Motor neuron (in vitro differentiated cells): Measurements from ENCODE around the gene POU2F2. TPM values are rescaled to one million over a fixed set of nuclear protein-coding genes. Genes with fewer than 3 reads are reported as not detected.

Experiments used
- ATAC-seq, 8 experiments: fragments of 200-7000 bp; cut with Tn5 transposase; replicated peaks in 6 of 8; 2 replicates each; pipeline ENCODE4 v1.8.0; 2021; ENCODE audit warnings: mild to moderate bottlenecking in 8 of 8, moderate library complexity in 8 of 8
- H3K27ac ChIP-seq, 2 donors: fragments of 250-450 bp; sonication (Bioruptor Pico); 2 replicates each; pipeline ENCODE4 v1.9.0; 2021; ENCODE audit warnings: antibody characterized with exemption in 2 of 2, mild to moderate bottlenecking in 2 of 2, moderate library complexity in 1 of 2
- H3K4me1 ChIP-seq, 2 donors: fragments of 250-450 bp; sonication (Bioruptor Pico); replicated peaks in 1 of 2; 2 replicates each; pipeline ENCODE4 v1.6.1; 2021; ENCODE audit warnings: antibody characterized with exemption in 2 of 2, mild to moderate bottlenecking in 2 of 2, moderate library complexity in 1 of 2
- H3K4me3 ChIP-seq, 5 donors: fragments of 250-450 bp; sonication (Bioruptor Pico); 2 replicates each; pipeline ENCODE4 v1.9.0; 2021; ENCODE audit warnings: antibody characterized with exemption in 5 of 5, mild to moderate bottlenecking in 5 of 5, moderate library complexity in 4 of 5
- WGBS, 10 experiments: fragments of 450-650 bp; shearing (Covaris generic); methylation state at CpG; one replicate each; pipeline ENCODE4 v1.0.0; 2022; 5-methylcytosine and 5-hydroxymethylcytosine counted together
- in situ Hi-C, 9 experiments: fragments of 400-800 bp; cut with MboI; loops; one replicate each; pipeline ENCODE4 v1.15.0; 2021; ENCODE audit warnings: low sequenced_read_pairs in 9 of 9, low pct_unique_long_range_greater_than_20kb in 2 of 9; ENCODE audit not compliant: unreplicated experiment in 9 of 9
- total RNA-seq, 8 experiments: library from RNA; unstranded; fragments of 300-600 nt; gene quantifications; 2 replicates each; pipeline versions ENCODE4 v1.2.3 to v1.2.4, GENCODE V29; 2022

POU2F2 gene
- total RNA-seq, 8 experiments from 2014 or later = 0.54 to 30.6 (median 7.7) TPM

GRCh38 chr19:42120276-42120980, 11.8 kb downstream of the POU2F2 start:
- in situ Hi-C loops = loop anchor here in 4 of 9 experiments (10.0 to 25.0 kb wide), 3 partner anchors 64 to 92 kb away; partner anchors contain the start of genes DEDD2 (in 2 of the 4) and ZNF526 (in 2 of the 4)
- WGBS, 10 experiments = 48 to 100% (median 85%) methylated on average over 3 to 9 of the region's 10 CpGs
- no peak for ATAC-seq
- no peak overlapping the region for H3K4me3 ChIP-seq
- peaks cover 9 to 16% of the 10 kb centered on the region in 2 donors for H3K4me1 ChIP-seq
- no peak overlapping the region for H3K27ac ChIP-seq

GRCh38 chr19:42117076-42117475, 15.2 kb downstream of the POU2F2 start:
- WGBS, 10 experiments = 60 to 80% methylated on average over 1 of the region's 6 CpGs; no CpG with 5 or more reads in 8 of the 10 experiments
- ATAC-seq = no peak
- Histone ChIP-seq H3K4me3 (no peak overlapping the region), H3K4me1 (peaks cover 26 to 31% of the 10 kb centered on the region in 2 donors), H3K27ac (no peak overlapping the region)
- in situ Hi-C loops = loop anchor here in 2 of 9 experiments (25.0 kb wide), 1 partner anchor 95 kb away; the partner anchor contains the start of genes DEDD2 (in 2 of the 2) and ZNF526 (in 2 of the 2)

- Histone ChIP-seq H3K27ac (no peak overlapping the region), H3K4me1 (peaks cover 20 to 26% of the 10 kb centered on the region in 2 donors), H3K4me3 (no peak overlapping the region)
- in situ Hi-C loops = loop anchor here in 2 of 9 experiments (25.0 kb wide), 1 partner anchor 96 kb away; the partner anchor contains the start of genes DEDD2 (in 2 of the 2) and ZNF526 (in 2 of the 2)
- ATAC-seq = no peak
- WGBS, 10 experiments = 83 to 100% (median 91%) methylated on average over 1 to 10 of the region's 20 CpGs; no CpG with 5 or more reads in 5 of the 10 experiments
Observed at GRCh38 chr19:42116308-42117075, 15.8 kb downstream of the POU2F2 start.

GRCh38 chr19:42115705-42116104, 16.5 kb downstream of the POU2F2 start:
- no peak for ATAC-seq
- H3K27ac ChIP-seq = no peak overlapping the region
- WGBS, 10 experiments = 53 to 100% (median 92%) methylated on average over 1 to 4 of the region's 4 CpGs; no CpG with 5 or more reads in 1 of the 10 experiments
- peaks cover 17 to 19% of the 10 kb centered on the region in 2 donors for H3K4me1 ChIP-seq
- H3K4me3 ChIP-seq = no peak overlapping the region
- in situ Hi-C loops = loop anchor here in 2 of 9 experiments (25.0 kb wide), 1 partner anchor 97 kb away; the partner anchor contains the start of genes DEDD2 (in 2 of the 2) and ZNF526 (in 2 of the 2)

- in situ Hi-C loops = loop anchor here in 2 of 9 experiments (25.0 kb wide), 1 partner anchor 97 kb away; the partner anchor contains the start of genes DEDD2 (in 2 of the 2) and ZNF526 (in 2 of the 2)
- no peak for ATAC-seq
Observed at GRCh38 chr19:42115219-42115618, 17.0 kb downstream of the POU2F2 start.

GRCh38 chr19:42114412-42114811, 17.8 kb downstream of the POU2F2 start:
- ATAC-seq = peak in 6 of 8 experiments; percentile 9 to 88 (median 82)
- WGBS, 10 experiments = 0 to 67% (median 0%) methylated on average over 1 to 2 of the region's 7 CpGs; no CpG with 5 or more reads in 7 of the 10 experiments
- peaks cover 15 to 17% of the 10 kb centered on the region in 2 donors for H3K4me1 ChIP-seq
- in situ Hi-C loops = loop anchor here in 2 of 9 experiments (25.0 kb wide), 1 partner anchor 98 kb away; the partner anchor contains the start of genes DEDD2 (in 2 of the 2) and ZNF526 (in 2 of the 2)
- H3K27ac ChIP-seq = peak overlapping the region; percentile 73 to 80
- no peak overlapping the region for H3K4me3 ChIP-seq

More at GRCh38 chr19:42115219-42115618, 17.0 kb downstream of the POU2F2 start:
- Histone ChIP-seq H3K4me3 (no peak overlapping the region), H3K27ac (no peak overlapping the region), H3K4me1 (peaks cover 15 to 17% of the 10 kb centered on the region in 2 donors)
- 0 to 100% (median 73%) methylated on average over 1 to 4 of the region's 4 CpGs; no CpG with 5 or more reads in 3 of the 10 experiments for WGBS, 10 experiments

GRCh38 chr19:42113641-42114348, 18.5 kb downstream of the POU2F2 start:
- H3K27ac ChIP-seq = peak overlapping the region; percentile 73 to 80
- ATAC-seq = peak; percentile 56 to 93 (median 83)
- in situ Hi-C loops = loop anchor here in 2 of 9 experiments (25.0 kb wide), 1 partner anchor 99 kb away; the partner anchor contains the start of genes DEDD2 (in 2 of the 2) and ZNF526 (in 2 of the 2)
- H3K4me3 ChIP-seq = no peak overlapping the region
- 0 to 80% (median 31%) methylated on average over 1 to 6 of the region's 10 CpGs; no CpG with 5 or more reads in 2 of the 10 experiments for WGBS, 10 experiments
- peaks cover 16 to 17% of the 10 kb centered on the region in 2 donors for H3K4me1 ChIP-seq

GRCh38 chr19:42111811-42112210, 20.4 kb downstream of the POU2F2 start:
- H3K27ac ChIP-seq = no peak overlapping the region
- H3K4me1 ChIP-seq = peaks cover 17 to 19% of the 10 kb centered on the region in 2 donors
- no peak overlapping the region for H3K4me3 ChIP-seq
- in situ Hi-C loops = loop anchor here in 2 of 9 experiments (25.0 kb wide), 1 partner anchor 100 kb away; the partner anchor contains the start of genes DEDD2 (in 2 of the 2) and ZNF526 (in 2 of the 2)
- ATAC-seq = peak in 2 of 8 experiments; percentile 16 to 48
- WGBS, 10 experiments = 0 to 67% (median 35%) methylated on average over 1 to 2 of the region's 3 CpGs; no CpG with 5 or more reads in 6 of the 10 experiments

GRCh38 chr19:42111384-42111783, 20.9 kb downstream of the POU2F2 start:
- Histone ChIP-seq H3K27ac (no peak overlapping the region), H3K4me3 (no peak overlapping the region), H3K4me1 (peaks cover 17 to 19% of the 10 kb centered on the region in 2 donors)
- peak in 2 of 8 experiments; percentile 8 to 10 for ATAC-seq
- WGBS, 10 experiments = 0 to 100% (median 60%) methylated on average over 1 of the region's 1 CpG; no CpG with 5 or more reads in 5 of the 10 experiments
- in situ Hi-C loops = loop anchor here in 2 of 9 experiments (25.0 kb wide), 1 partner anchor 101 kb away; the partner anchor contains the start of genes DEDD2 (in 2 of the 2) and ZNF526 (in 2 of the 2)

- in situ Hi-C loops = loop anchor here in 2 of 9 experiments (25.0 kb wide), 1 partner anchor 102 kb away; the partner anchor contains the start of genes DEDD2 (in 2 of the 2) and ZNF526 (in 2 of the 2)
Observed at GRCh38 chr19:42110658-42111057, 21.6 kb downstream of the POU2F2 start.

GRCh38 chr19:42109896-42110295, 22.4 kb downstream of the POU2F2 start:
- 40 to 94% (median 80%) methylated on average over 1 to 3 of the region's 3 CpGs; no CpG with 5 or more reads in 2 of the 10 experiments for WGBS, 10 experiments
- no peak for ATAC-seq

More at GRCh38 chr19:42110658-42111057, 21.6 kb downstream of the POU2F2 start:
- Histone ChIP-seq H3K4me3 (no peak overlapping the region), H3K27ac (no peak overlapping the region), H3K4me1 (peaks cover 17 to 19% of the 10 kb centered on the region in 2 donors)
- WGBS, 10 experiments = 60 to 86% (median 71%) methylated on average over 1 of the region's 1 CpG; no CpG with 5 or more reads in 6 of the 10 experiments
- ATAC-seq = no peak

More at GRCh38 chr19:42109896-42110295, 22.4 kb downstream of the POU2F2 start:
- peaks cover 14 to 18% of the 10 kb centered on the region in 2 donors for H3K4me1 ChIP-seq
- H3K4me3 ChIP-seq = no peak overlapping the region
- in situ Hi-C loops = loop anchor here in 2 of 9 experiments (25.0 kb wide), 1 partner anchor 102 kb away; the partner anchor contains the start of genes DEDD2 (in 2 of the 2) and ZNF526 (in 2 of the 2)
- no peak overlapping the region for H3K27ac ChIP-seq
